Left ventricle myocardium inferior (tissue), 1 donor: ENCODE data around the gene THUMPD1. TPM values are rescaled to one million over a fixed set of nuclear protein-coding genes. Genes with fewer than 3 reads are reported as not detected.
A peak's percentile ranks its signal among the peaks of the same experiment; 100 is the strongest.
"Not testable (repeated sequence)": the region's sequence is repeated elsewhere in the genome, so short reads cannot be mapped to it uniquely, and the experiment has no call there.

ENCODE experiments used
- DNase-seq: peaks from one replicate; pipeline ENCODE4 v3.0.0-alpha.2; 2020
- H3K27ac ChIP-seq: fragments of 200-600 bp; replicated peaks from 2 replicates; pipeline ENCODE4 v1.8.0; 2021
- H3K27me3 ChIP-seq: fragments of 200-600 bp; 2 replicates; pipeline ENCODE4 v1.8.0; 2021; ENCODE audit warnings: low read depth
- H3K36me3 ChIP-seq: fragments of 200-600 bp; 2 replicates; pipeline ENCODE4 v1.8.0; 2021
- H3K4me1 ChIP-seq: fragments of 200-600 bp; 2 replicates; pipeline ENCODE4 v1.8.0; 2021
- H3K4me3 ChIP-seq: fragments of 200-600 bp; 2 replicates; pipeline ENCODE4 v1.8.0; 2021; ENCODE audit warnings: mild to moderate bottlenecking, moderate library complexity
- H3K9me3 ChIP-seq: fragments of 200-600 bp; replicated peaks from 2 replicates; pipeline ENCODE4 v1.8.0; 2021
- CTCF ChIP-seq: fragments of 200-600 bp; IDR thresholded peaks from 2 replicates; pipeline ENCODE4 v1.8.0; 2021; ENCODE audit warnings: antibody characterized with exemption, mild to moderate bottlenecking, borderline replicate concordance
- intact Hi-C: fragments of 100-400 bp; cut with micrococcal nuclease; formaldehyde crosslinking; loops from one replicate; pipeline ENCODE4 v1.11.0; 2022
- total RNA-seq: library from RNA; stranded (reverse); fragmentation: NEBNext Ultra II Directional; extraction: Animal tissue kit (Norgen Biotek cat#: 25700); gene quantifications from one replicate; pipeline ENCODE4 v1.2.1, GENCODE V29; 2021
- donor health status: DM: no; HTN: yes; CAD: no; lungs with severe emphysema.

Gene THUMPD1
- total RNA-seq, 1 donor from 2014 or later: 18.3 TPM

- intact Hi-C loops: no loop called here
- no peaks in the 10 kb centered on the region for H3K27me3 ChIP-seq
- H3K4me1 ChIP-seq: no peaks in the 10 kb centered on the region
- no peak overlapping the region for H3K27ac ChIP-seq
- no peaks in the 10 kb centered on the region for H3K9me3 ChIP-seq
- DNase-seq: no peak
- TF ChIP-seq CTCF: no peak
- H3K36me3 ChIP-seq: peaks cover 12% of the 10 kb centered on the region
- no peak overlapping the region for H3K4me3 ChIP-seq
These were observed 21.4 kb downstream of the THUMPD1 start for GRCh38 chr16:20720251-20720650.

DNA sequence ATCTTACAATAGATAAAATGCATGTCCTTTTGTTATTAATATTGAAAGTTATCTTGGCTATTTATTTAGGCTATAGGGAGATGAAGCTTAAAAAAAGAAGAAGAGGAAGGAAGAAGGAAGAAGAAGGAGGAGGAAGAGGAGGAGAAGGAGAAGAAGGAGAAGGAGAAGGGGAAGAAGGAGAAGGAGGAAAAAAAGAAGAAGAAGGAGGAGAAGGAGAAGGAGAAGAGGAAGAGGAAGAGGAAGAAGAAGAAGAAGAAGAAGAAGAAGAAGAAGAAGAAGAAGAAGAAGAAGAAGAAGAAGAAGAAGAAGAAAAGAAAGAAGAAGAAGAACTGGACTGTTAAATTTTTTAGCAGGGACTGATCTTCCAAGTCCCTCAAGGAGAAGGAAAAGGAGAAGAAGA is 23.9 kb downstream of the THUMPD1 start:
- DNase-seq, H3K4me1 ChIP-seq, H3K27me3 ChIP-seq, H3K9me3 ChIP-seq, H3K27ac ChIP-seq, intact Hi-C loops, H3K4me3 ChIP-seq: not testable (repeated sequence)
- peaks cover 15% of the 10 kb centered on the region for H3K36me3 ChIP-seq

DNA sequence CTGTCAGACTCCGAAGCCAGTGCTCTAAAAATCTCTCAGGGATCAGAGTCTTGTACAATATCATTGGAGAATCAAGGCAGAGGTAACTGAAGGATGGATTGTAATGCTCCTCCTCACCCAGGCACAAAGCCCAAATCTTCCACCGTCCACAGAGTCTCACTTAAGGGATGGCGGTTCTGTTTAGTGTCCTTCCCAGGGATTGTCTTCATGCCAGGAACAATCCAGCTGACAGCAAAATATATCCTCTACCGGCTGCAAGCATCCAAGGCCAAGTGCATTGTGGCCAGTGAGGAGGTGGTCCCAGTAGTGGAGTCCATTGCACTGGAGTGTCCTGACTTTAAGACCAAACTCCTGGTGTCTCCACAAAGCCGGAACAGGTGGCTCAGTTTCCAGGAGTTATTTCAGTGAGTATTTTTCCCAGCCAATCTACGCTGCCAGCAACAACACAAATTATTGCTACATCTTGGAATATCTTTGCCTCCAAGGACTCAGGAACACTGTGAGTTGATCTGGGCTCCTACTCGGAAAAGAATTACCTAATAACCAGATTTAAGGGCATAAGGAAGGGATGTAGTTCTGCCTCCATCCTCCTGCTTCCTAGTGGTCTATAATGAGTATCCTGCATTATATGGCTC is 30.2 kb downstream of the THUMPD1 start:
- H3K27me3 ChIP-seq: no peaks in the 10 kb centered on the region
- H3K4me1 ChIP-seq: no peaks in the 10 kb centered on the region
- H3K9me3 ChIP-seq: no peaks in the 10 kb centered on the region
- no peak overlapping the region for H3K4me3 ChIP-seq
- intact Hi-C loops: no loop called here
- H3K27ac ChIP-seq: peak overlapping the region; percentile 38
- DNase-seq: no peak
- TF ChIP-seq CTCF: no peak
- H3K36me3 ChIP-seq: peaks cover 9% of the 10 kb centered on the region

GRCh38 chr16:20708129-20708528 is 33.5 kb downstream of the THUMPD1 start:
- H3K36me3 ChIP-seq, H3K9me3 ChIP-seq, H3K4me3 ChIP-seq, H3K4me1 ChIP-seq, intact Hi-C loops, DNase-seq, H3K27ac ChIP-seq, H3K27me3 ChIP-seq: not testable (repeated sequence)
- TF ChIP-seq CTCF: peak; percentile 30

DNA sequence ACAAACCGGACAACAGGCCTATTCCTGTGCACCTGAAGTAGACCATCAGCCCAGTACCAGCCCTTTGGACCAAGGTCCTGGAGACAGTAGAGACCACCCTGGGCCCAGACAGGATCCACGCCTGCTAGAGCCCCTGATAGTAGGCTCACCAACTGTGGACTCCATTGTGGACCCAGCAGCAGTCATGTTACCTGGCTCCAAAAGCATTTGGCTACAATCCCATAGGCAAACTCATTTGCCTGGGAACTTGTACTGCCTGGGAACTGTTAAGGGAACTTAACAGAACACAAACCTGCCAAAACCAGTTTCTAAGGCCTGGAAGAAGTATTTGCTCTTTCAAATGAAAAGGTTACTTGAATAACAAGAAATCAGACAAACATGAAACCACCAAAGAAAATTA is 34.2 kb downstream of the THUMPD1 start:
- no peak for DNase-seq
- no peak for TF ChIP-seq CTCF
- H3K4me1 ChIP-seq: no peaks in the 10 kb centered on the region
- H3K9me3 ChIP-seq: peaks cover 6% of the 10 kb centered on the region
- H3K27ac ChIP-seq: no peak overlapping the region
- H3K36me3 ChIP-seq: peaks cover 4% of the 10 kb centered on the region
- H3K27me3 ChIP-seq: no peaks in the 10 kb centered on the region
- intact Hi-C loops: no loop called here
- H3K4me3 ChIP-seq: no peak overlapping the region

DNA sequence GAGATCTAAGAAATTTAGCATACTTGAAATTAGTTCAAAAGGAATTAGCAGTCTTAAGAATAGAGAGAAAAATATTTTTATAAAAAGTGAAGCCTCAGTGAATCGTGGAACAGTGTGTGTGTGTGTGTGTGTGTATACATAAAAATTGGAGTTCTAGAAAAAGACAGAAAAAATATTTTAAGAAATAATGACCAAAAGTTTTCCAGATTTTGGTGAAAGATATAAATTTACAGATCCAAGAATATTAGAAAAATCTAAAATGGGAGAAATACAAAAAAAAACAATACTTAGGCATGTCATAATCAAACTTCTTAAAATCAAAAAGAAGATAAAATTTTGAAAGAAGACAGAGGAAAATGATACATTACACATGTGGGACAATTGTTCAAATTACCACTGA is 35.6 kb downstream of the THUMPD1 start:
- H3K36me3 ChIP-seq, intact Hi-C loops, H3K4me3 ChIP-seq, H3K4me1 ChIP-seq, DNase-seq, H3K27ac ChIP-seq, H3K27me3 ChIP-seq: not testable (repeated sequence)
- H3K9me3 ChIP-seq: peaks cover 12% of the 10 kb centered on the region
